Keratinocyte (primary cell): ENCODE data around the gene ADAM12. TPM values are rescaled to one million over a fixed set of nuclear protein-coding genes. Genes with fewer than 3 reads are reported as not detected.

Experiments used
- DNase-seq: peaks from one replicate; pipeline ENCODE4 v3.0.0-alpha.2; 2011; ENCODE audit warnings: low read depth, missing footprints, low spot score
- FAIRE-seq: peaks from 2 replicates; lab custom pipeline; 2011; peaks lifted over from hg19 to GRCh38; lab: Jason Lieb, UNC
- H2AFZ ChIP-seq: 2 replicates; pipeline ENCODE4 v1.6.0; 2012; ENCODE audit warnings: low read length, control low read depth, inconsistent platforms; ENCODE audit not compliant: control insufficient read depth
- H3K27ac ChIP-seq: 2 replicates; pipeline ENCODE4 v1.5.1; 2011; ENCODE audit warnings: low read length; ENCODE audit not compliant: control insufficient read depth, insufficient read depth
- H3K27me3 ChIP-seq: 3 replicates; pipeline ENCODE4 v1.6.0; 2011; ENCODE audit warnings: low read length; ENCODE audit not compliant: control insufficient read depth, insufficient read depth; ENCODE audit errors: extremely low read depth
- H3K36me3 ChIP-seq, 2 experiments: 2 replicates in 1 of 2; 3 replicates in 1 of 2; pipeline ENCODE4 v1.5.1; 2011; ENCODE audit warnings: low read length in 2 of 2, mild to moderate bottlenecking in 1 of 2; ENCODE audit not compliant: control insufficient read depth in 2 of 2, insufficient read depth in 2 of 2; ENCODE audit errors: extremely low read depth in 1 of 2
- H3K4me1 ChIP-seq: 3 replicates; pipeline ENCODE4 v1.5.1; 2011; ENCODE audit warnings: low read length; ENCODE audit not compliant: control insufficient read depth, insufficient read depth; ENCODE audit errors: extremely low read depth
- H3K4me2 ChIP-seq: 3 replicates; pipeline ENCODE4 v1.6.0; 2011; ENCODE audit warnings: low read depth, low read length; ENCODE audit not compliant: control insufficient read depth, insufficient read depth; ENCODE audit errors: extremely low read depth
- H3K4me3 ChIP-seq, 3 experiments: fragments of 200-600 bp in 1 of 3; sonication (generic) in 1 of 3; 2 replicates in 2 of 3; 3 replicates in 1 of 3; pipeline ENCODE4 v1.5.1; 2011 to 2016; ENCODE audit warnings: low read length in 3 of 3, mild to moderate bottlenecking in 3 of 3, control low read depth in 2 of 3, inconsistent platforms in 1 of 3, low read depth in 1 of 3, mixed read lengths in 1 of 3, mixed run types in 1 of 3, moderate library complexity in 1 of 3; ENCODE audit not compliant: control insufficient read depth in 2 of 3, insufficient read depth in 2 of 3; ENCODE audit errors: extremely low read depth in 1 of 3
- H3K79me2 ChIP-seq: 2 replicates; pipeline ENCODE4 v1.6.0; 2012; ENCODE audit warnings: low read length; ENCODE audit not compliant: control insufficient read depth, insufficient read depth
- H3K9ac ChIP-seq: 3 replicates; pipeline ENCODE4 v1.6.0; 2011; ENCODE audit warnings: low read length; ENCODE audit not compliant: control insufficient read depth, insufficient read depth; ENCODE audit errors: extremely low read depth
- H3K9me1 ChIP-seq: 3 replicates; pipeline ENCODE4 v1.6.0; 2011; ENCODE audit warnings: low read length; ENCODE audit not compliant: control insufficient read depth, insufficient read depth; ENCODE audit errors: extremely low read depth
- H3K9me3 ChIP-seq: 2 replicates; pipeline ENCODE4 v1.5.1; 2012; ENCODE audit warnings: low read depth, low read length; ENCODE audit not compliant: control insufficient read depth
- H4K20me1 ChIP-seq: 3 replicates; pipeline ENCODE4 v1.6.0; 2011; ENCODE audit warnings: low read length; ENCODE audit not compliant: control insufficient read depth, insufficient read depth; ENCODE audit errors: extremely low read depth
- CTCF ChIP-seq, 3 experiments: IDR thresholded peaks in 1 of 3; conservative IDR thresholded peaks in 1 of 3; optimal IDR thresholded peaks in 1 of 3; 2 replicates in 2 of 3; 3 replicates in 1 of 3; pipeline versions ENCODE3 to v1.5.1; 2011; ENCODE audit warnings: low read length in 3 of 3, mild to moderate bottlenecking in 3 of 3, moderate library complexity in 2 of 3, control low read depth in 1 of 3, inconsistent platforms in 1 of 3; ENCODE audit not compliant: insufficient read depth in 2 of 3; ENCODE audit errors: extremely low read depth in 1 of 3
- EZH2 ChIP-seq: IDR thresholded peaks from one replicate; pipeline ENCODE4 v1.6.1; 2012; ENCODE audit warnings: inconsistent platforms, mild to moderate bottlenecking, low read length, moderate library complexity
- dilution Hi-C: fragments of 300-500 bp; cut with MboI; formaldehyde crosslinking; loops from one replicate; pipeline ENCODE4 v1.7.0; 2020; ENCODE audit warnings: low sequenced_read_pairs; ENCODE audit not compliant: extremely low pct_ligation_motif_present
- polyA plus RNA-seq, 5 experiments: library from polyadenylated mRNA; depleted of rRNA in 3 of 5; stranded (reverse) in 3 of 5; stranded (forward) in 1 of 5; unstranded in 1 of 5; fragments of >200 nt; gene quantifications; 1 replicate in 1 of 5; 2 replicates in 3 of 5; 3 replicates in 1 of 5; pipeline versions ENCODE4 v1.2.1 to v1.2.3, GENCODE V29; 2011 to 2012; ENCODE audit warnings: missing spikeins in 2 of 5, low read depth in 1 of 5, low replicate concordance in 1 of 5

The ADAM12 gene
- polyA plus RNA-seq, 1 donor (not counting 4 experiments of a cell fraction or from before 2014, with no cell fraction given): 0.07 TPM

GRCh38 chr10:126060261-126060931, 327.9 kb downstream of the ADAM12 start:
- TF ChIP-seq EZH2 (no peak), CTCF (optimal IDR thresholded peaks at IDR 0.05 in 1 of 3, IDR thresholded peaks at IDR 0.05 in 1 of 3, conservative IDR thresholded peaks at IDR 0.05 in 1 of 3; ENCODE audit: extremely low read depth in 1 of 3, insufficient read depth in 2 of 3, low read length in 3 of 3) (no peak)
- Histone ChIP-seq H3K9me3 (no peaks in the 10 kb centered on the region), H3K36me3 (no peaks in the 10 kb centered on the region), H3K4me3 (no peak overlapping the region), H3K4me1 (peaks cover 29% of the 10 kb centered on the region), H4K20me1 (no peaks in the 10 kb centered on the region), H3K27ac (no peak overlapping the region), H3K9ac (no peak overlapping the region), H2AFZ (no peak overlapping the region), H3K27me3 (no peaks in the 10 kb centered on the region), H3K79me2 (no peaks in the 10 kb centered on the region), H3K4me2 (no peak overlapping the region), H3K9me1 (no peaks in the 10 kb centered on the region)
- FAIRE-seq (no peak), DNase-seq (no peak)
- dilution Hi-C loops: no loop called here

DNA sequence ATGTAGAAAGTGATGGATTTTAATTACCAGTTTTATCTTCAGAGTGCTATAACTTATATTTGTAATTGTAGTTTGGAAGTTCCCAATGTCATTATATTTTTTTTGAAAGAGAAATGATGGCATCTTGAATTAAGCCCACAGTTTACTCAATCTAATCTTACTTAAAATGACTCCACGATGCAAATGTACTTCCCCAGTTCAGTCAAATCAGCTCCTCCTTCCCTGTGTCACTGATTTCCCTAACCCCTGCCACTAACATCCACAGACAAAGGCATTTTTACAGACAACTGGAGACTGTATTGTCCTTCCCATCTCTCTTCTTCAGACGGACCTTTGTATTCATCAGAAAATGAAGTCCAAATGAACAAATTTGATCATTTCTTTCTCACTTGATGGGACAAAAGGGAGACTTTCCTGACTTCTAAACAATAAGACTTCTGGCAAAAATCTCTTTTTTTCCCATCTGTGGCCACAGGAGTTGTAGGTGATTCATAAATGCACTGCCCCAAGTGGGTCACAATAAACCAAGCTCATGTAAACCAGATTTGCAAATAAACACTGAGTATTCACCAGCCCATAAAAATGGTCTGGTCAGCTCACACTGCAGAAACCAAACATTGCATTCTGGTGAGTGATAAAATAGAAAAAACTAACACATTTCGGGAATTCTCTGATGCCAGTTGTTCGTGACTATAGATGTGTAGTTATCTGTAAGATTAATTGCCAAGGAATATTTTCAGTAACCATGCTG, 329.0 kb downstream of the ADAM12 start:
- Histone ChIP-seq H3K4me2 (no peak overlapping the region), H3K4me3 (no peak overlapping the region), H2AFZ (no peak overlapping the region), H4K20me1 (no peaks in the 10 kb centered on the region), H3K4me1 (peaks cover 23% of the 10 kb centered on the region), H3K9me1 (no peaks in the 10 kb centered on the region), H3K27ac (no peak overlapping the region), H3K27me3 (no peaks in the 10 kb centered on the region), H3K79me2 (no peaks in the 10 kb centered on the region), H3K36me3 (no peaks in the 10 kb centered on the region), H3K9ac (no peak overlapping the region), H3K9me3 (no peaks in the 10 kb centered on the region)
- FAIRE-seq (no peak), DNase-seq (no peak)
- dilution Hi-C loops: no loop called here
- TF ChIP-seq EZH2 (no peak), CTCF (optimal IDR thresholded peaks at IDR 0.05 in 1 of 3, IDR thresholded peaks at IDR 0.05 in 1 of 3, conservative IDR thresholded peaks at IDR 0.05 in 1 of 3; ENCODE audit: extremely low read depth in 1 of 3, insufficient read depth in 2 of 3, low read length in 3 of 3) (no peak)
